Measurements from ENCODE around the gene DUOX2. TPM values are rescaled to one million over a fixed set of nuclear protein-coding genes. Genes with fewer than 3 reads are reported as not detected.
"Not testable (repeated sequence)": the region's sequence is repeated elsewhere in the genome, so short reads cannot be mapped to it uniquely, and the experiment has no call there.

DUOX2 gene
- polyA plus RNA-seq, 1 donor (not counting 4 experiments of a cell fraction or from before 2014, with no cell fraction given), result 0.31 TPM

- H3K9me3 ChIP-seq (ENCODE audit: control insufficient read depth, low read depth, low read length), result no peaks in the 10 kb centered on the region
- no peak overlapping the region for H3K9ac ChIP-seq (ENCODE audit: control insufficient read depth, extremely low read depth, insufficient read depth, low read length)
- TF ChIP-seq CTCF (optimal IDR thresholded peaks at IDR 0.05 in 1 of 3, IDR thresholded peaks at IDR 0.05 in 1 of 3, conservative IDR thresholded peaks at IDR 0.05 in 1 of 3; ENCODE audit: extremely low read depth in 1 of 3, insufficient read depth in 2 of 3, low read length in 3 of 3) (no peak), EZH2 (IDR thresholded peaks at IDR 0.05; ENCODE audit: low read length) (no peak)
- peak overlapping the region; percentile 27 for H3K4me2 ChIP-seq (ENCODE audit: control insufficient read depth, extremely low read depth, insufficient read depth, low read depth, low read length)
- H3K79me2 ChIP-seq (ENCODE audit: control insufficient read depth, insufficient read depth, low read length), result no peaks in the 10 kb centered on the region
- H3K9me1 ChIP-seq (ENCODE audit: control insufficient read depth, extremely low read depth, insufficient read depth, low read length), result no peaks in the 10 kb centered on the region
- dilution Hi-C loops (cut with MboI; ENCODE audit: extremely low pct_ligation_motif_present, low sequenced_read_pairs), result no loop called here
- no peak overlapping the region for H3K4me3 ChIP-seq (ENCODE audit: control insufficient read depth in 2 of 3, extremely low read depth in 1 of 3, insufficient read depth in 2 of 3, low read depth in 1 of 3, low read length in 3 of 3)
- H2AFZ ChIP-seq (ENCODE audit: control insufficient read depth, low read length), result peak overlapping the region; percentile 30
- peaks cover 4% of the 10 kb centered on the region for H3K27me3 ChIP-seq (ENCODE audit: control insufficient read depth, extremely low read depth, insufficient read depth, low read length)
- no peak for FAIRE-seq
- H3K4me1 ChIP-seq (ENCODE audit: control insufficient read depth, extremely low read depth, insufficient read depth, low read length), result peaks cover 6% of the 10 kb centered on the region
- H3K36me3 ChIP-seq (ENCODE audit: control insufficient read depth in 2 of 2, extremely low read depth in 1 of 2, insufficient read depth in 2 of 2, low read length in 2 of 2), result no peaks in the 10 kb centered on the region
- H4K20me1 ChIP-seq (ENCODE audit: control insufficient read depth, extremely low read depth, insufficient read depth, low read length), result no peaks in the 10 kb centered on the region
- DNase-seq (ENCODE audit: low read depth, low spot score), result no peak
- H3K27ac ChIP-seq (ENCODE audit: control insufficient read depth, insufficient read depth, low read length), result no peak overlapping the region
Measured at GRCh38 chr15:45083223-45083622, 30.7 kb downstream of the DUOX2 start.

GRCh38 chr15:45082412-45082811 lies 31.6 kb downstream of the DUOX2 start:
- H2AFZ ChIP-seq (ENCODE audit: control insufficient read depth, low read length); H3K79me2 ChIP-seq (ENCODE audit: control insufficient read depth, insufficient read depth, low read length); H4K20me1 ChIP-seq (ENCODE audit: control insufficient read depth, extremely low read depth, insufficient read depth, low read length); H3K4me1 ChIP-seq (ENCODE audit: control insufficient read depth, extremely low read depth, insufficient read depth, low read length); H3K36me3 ChIP-seq (ENCODE audit: control insufficient read depth in 2 of 2, extremely low read depth in 1 of 2, insufficient read depth in 2 of 2, low read length in 2 of 2); H3K9me3 ChIP-seq (ENCODE audit: control insufficient read depth, low read depth, low read length); H3K9me1 ChIP-seq (ENCODE audit: control insufficient read depth, extremely low read depth, insufficient read depth, low read length); H3K27me3 ChIP-seq (ENCODE audit: control insufficient read depth, extremely low read depth, insufficient read depth, low read length); H3K9ac ChIP-seq (ENCODE audit: control insufficient read depth, extremely low read depth, insufficient read depth, low read length); H3K27ac ChIP-seq (ENCODE audit: control insufficient read depth, insufficient read depth, low read length); dilution Hi-C loops (cut with MboI; ENCODE audit: extremely low pct_ligation_motif_present, low sequenced_read_pairs); H3K4me2 ChIP-seq (ENCODE audit: control insufficient read depth, extremely low read depth, insufficient read depth, low read depth, low read length); DNase-seq (ENCODE audit: low read depth, low spot score); H3K4me3 ChIP-seq (ENCODE audit: control insufficient read depth in 2 of 3, extremely low read depth in 1 of 3, insufficient read depth in 2 of 3, low read depth in 1 of 3, low read length in 3 of 3); FAIRE-seq: not testable (repeated sequence)

GRCh38 chr15:45080593-45080992 lies 33.4 kb downstream of the DUOX2 start:
- H3K9ac ChIP-seq (ENCODE audit: control insufficient read depth, extremely low read depth, insufficient read depth, low read length); H2AFZ ChIP-seq (ENCODE audit: control insufficient read depth, low read length); dilution Hi-C loops (cut with MboI; ENCODE audit: extremely low pct_ligation_motif_present, low sequenced_read_pairs); H4K20me1 ChIP-seq (ENCODE audit: control insufficient read depth, extremely low read depth, insufficient read depth, low read length); H3K27ac ChIP-seq (ENCODE audit: control insufficient read depth, insufficient read depth, low read length); H3K27me3 ChIP-seq (ENCODE audit: control insufficient read depth, extremely low read depth, insufficient read depth, low read length); H3K4me1 ChIP-seq (ENCODE audit: control insufficient read depth, extremely low read depth, insufficient read depth, low read length); DNase-seq (ENCODE audit: low read depth, low spot score); H3K9me1 ChIP-seq (ENCODE audit: control insufficient read depth, extremely low read depth, insufficient read depth, low read length); H3K36me3 ChIP-seq (ENCODE audit: control insufficient read depth in 2 of 2, extremely low read depth in 1 of 2, insufficient read depth in 2 of 2, low read length in 2 of 2); H3K4me3 ChIP-seq (ENCODE audit: control insufficient read depth in 2 of 3, extremely low read depth in 1 of 3, insufficient read depth in 2 of 3, low read depth in 1 of 3, low read length in 3 of 3); H3K4me2 ChIP-seq (ENCODE audit: control insufficient read depth, extremely low read depth, insufficient read depth, low read depth, low read length); H3K9me3 ChIP-seq (ENCODE audit: control insufficient read depth, low read depth, low read length); H3K79me2 ChIP-seq (ENCODE audit: control insufficient read depth, insufficient read depth, low read length); FAIRE-seq: not testable (repeated sequence)

- H2AFZ ChIP-seq (ENCODE audit: control insufficient read depth, low read length); H3K9me3 ChIP-seq (ENCODE audit: control insufficient read depth, low read depth, low read length); H3K79me2 ChIP-seq (ENCODE audit: control insufficient read depth, insufficient read depth, low read length); H3K9ac ChIP-seq (ENCODE audit: control insufficient read depth, extremely low read depth, insufficient read depth, low read length); H3K4me3 ChIP-seq (ENCODE audit: control insufficient read depth in 2 of 3, extremely low read depth in 1 of 3, insufficient read depth in 2 of 3, low read depth in 1 of 3, low read length in 3 of 3); H3K4me2 ChIP-seq (ENCODE audit: control insufficient read depth, extremely low read depth, insufficient read depth, low read depth, low read length); H3K9me1 ChIP-seq (ENCODE audit: control insufficient read depth, extremely low read depth, insufficient read depth, low read length); H3K4me1 ChIP-seq (ENCODE audit: control insufficient read depth, extremely low read depth, insufficient read depth, low read length); H3K27me3 ChIP-seq (ENCODE audit: control insufficient read depth, extremely low read depth, insufficient read depth, low read length); FAIRE-seq; H3K27ac ChIP-seq (ENCODE audit: control insufficient read depth, insufficient read depth, low read length); DNase-seq (ENCODE audit: low read depth, low spot score); dilution Hi-C loops (cut with MboI; ENCODE audit: extremely low pct_ligation_motif_present, low sequenced_read_pairs); H3K36me3 ChIP-seq (ENCODE audit: control insufficient read depth in 2 of 2, extremely low read depth in 1 of 2, insufficient read depth in 2 of 2, low read length in 2 of 2); H4K20me1 ChIP-seq (ENCODE audit: control insufficient read depth, extremely low read depth, insufficient read depth, low read length): not testable (repeated sequence)
Measured at GRCh38 chr15:45079628-45080246, 34.2 kb downstream of the DUOX2 start.

Data from keratinocyte (primary cell).